K562 (cell line): ENCODE data around the gene NEB. TPM values are rescaled to one million over a fixed set of nuclear protein-coding genes. Genes with fewer than 3 reads are reported as not detected.

Experiments
- CREB3L1 ChIP-seq: fragments of 450-650 bp; IDR thresholded peaks from 2 replicates; pipeline ENCODE4 v1.6.1; 2014; ENCODE audit warnings: low read depth, mild to moderate bottlenecking, moderate library complexity, borderline replicate concordance
- EP300 ChIP-seq: IDR thresholded peaks from 2 replicates; pipeline ENCODE4 v1.6.1; 2012; ENCODE audit warnings: low read length, improper control_type of control experiment
- KAT7 ChIP-seq: sonication (generic); formaldehyde crosslinking; IDR thresholded peaks from 2 replicates; pipeline ENCODE4 v1.8.0; 2022; ENCODE audit warnings: missing genetic modification reagents, mild to moderate bottlenecking, borderline replicate concordance
- SPI1 ChIP-seq: IDR thresholded peaks from 2 replicates; pipeline ENCODE4 v1.6.1; 2011; ENCODE audit warnings: low read depth, low read length, control low read depth, borderline replicate concordance
- TFE3 ChIP-seq: fragments of 450-650 bp; formaldehyde crosslinking; IDR thresholded peaks from 2 replicates; pipeline ENCODE4 v1.4.0; 2020; ENCODE audit warnings: mild to moderate bottlenecking, mixed read lengths
- UBTF ChIP-seq, 2 experiments: IDR thresholded peaks; 2 replicates each; pipeline ENCODE4 v1.6.1; 2012; ENCODE audit warnings: improper control_type of control experiment in 2 of 2, low read depth in 2 of 2, low read length in 2 of 2, borderline replicate concordance in 1 of 2
- YY1 ChIP-seq, 3 experiments: IDR thresholded peaks; 2 replicates each; pipeline ENCODE4 v1.6.1; 2011; ENCODE audit warnings: low read length in 2 of 3, mild to moderate bottlenecking in 2 of 3, moderate library complexity in 2 of 3, borderline replicate concordance in 1 of 3, control low read depth in 1 of 3, low read depth in 1 of 3; ENCODE audit not compliant: insufficient read depth in 3 of 3, insufficient replicate concordance in 2 of 3, control insufficient read depth in 1 of 3, insufficient read length in 1 of 3; ENCODE audit errors: extremely low read depth in 1 of 3
- ZBTB40 ChIP-seq, 2 experiments: fragments of 450-650 bp in 1 of 2; sonication (generic) in 1 of 2; formaldehyde crosslinking in 1 of 2; IDR thresholded peaks; 2 replicates each; pipeline versions ENCODE4 v1.7.1 to v1.9.0; 2016 to 2022; ENCODE audit warnings: inconsistent platforms in 1 of 2, mild to moderate bottlenecking in 1 of 2, missing genetic modification reagents in 1 of 2
- polyA plus RNA-seq, 8 experiments: library from polyadenylated mRNA; depleted of rRNA in 4 of 8; stranded (reverse) in 5 of 8; unstranded in 3 of 8; fragments of >200 nt; fragmentation: Nextera tagmentation in 2 of 8; fragmentation: Illumina TruSeq in 1 of 8; extraction: Ambion mirVana in 2 of 8; extraction: Trizol in 1 of 8; gene quantifications; 2 replicates each; pipeline versions ENCODE4 v1.2.1 to v1.2.3, GENCODE V29; 2011 to 2014; ENCODE audit warnings: inconsistent platforms in 1 of 8, missing spikeins in 1 of 8
- total RNA-seq, 7 experiments: library from RNA; depleted of rRNA in 6 of 7; stranded (reverse); fragments of >200 nt in 6 of 7; fragmentation: Illumina TruSeq in 2 of 7; extraction: Trizol in 2 of 7; gene quantifications; 2 replicates each; pipeline versions ENCODE4 v1.2.1 to v1.2.3, GENCODE V29; 2011 to 2021; ENCODE audit warnings: low replicate concordance in 1 of 7

Gene NEB
- total and polyA plus RNA-seq, 9 of the 15 experiments (the other 6 are each of a cell fraction or from before 2014, with no cell fraction given), result 1.7 to 3.8 (median 2.9) TPM

- no peak for TF ChIP-seq ZBTB40 (IDR thresholded peaks at IDR 0.05)
- TF ChIP-seq ZBTB40 (CRISPR knock-in tag; IDR thresholded peaks at IDR 0.05), result no peak
- no peak for TF ChIP-seq TFE3
- peak in 1 of 3 experiments; percentile 43 for TF ChIP-seq YY1 (IDR thresholded peaks at IDR 0.05; ENCODE audit: borderline replicate concordance in 1 of 3, control insufficient read depth in 1 of 3, extremely low read depth in 1 of 3, insufficient read depth in 3 of 3, insufficient read length in 1 of 3, insufficient replicate concordance in 2 of 3, low read depth in 1 of 3, low read length in 2 of 3)
- TF ChIP-seq KAT7 (CRISPR knock-in tag), result no peak
- TF ChIP-seq EP300, result no peak
- TF ChIP-seq SPI1, result no peak
- TF ChIP-seq CREB3L1, result no peak
- TF ChIP-seq UBTF (IDR thresholded peaks at IDR 0.05; ENCODE audit: borderline replicate concordance in 1 of 2, low read depth in 2 of 2, low read length in 2 of 2), result no peak
Observed at GRCh38 chr2:151756820-151757219, 22.5 kb upstream of the NEB start (continued).
